Spleen (tissue), 11 donors: Measurements from ENCODE around the gene LRMDA. TPM values are rescaled to one million over a fixed set of nuclear protein-coding genes. Genes with fewer than 3 reads are reported as not detected.

Experiments
- DNase-seq: peaks from one replicate; pipeline ENCODE4 v3.0.0-alpha.2; 2020
- H3K27ac ChIP-seq, 8 donors: fragments of 200-600 bp; sonication (generic) in 7 of 8; 1 replicate in 4 of 8; 2 replicates in 4 of 8; pipeline versions ENCODE4 v1.5.0 to v1.8.0; 2016 to 2021; ENCODE audit warnings: inconsistent platforms in 4 of 8, mild to moderate bottlenecking in 4 of 8, moderate library complexity in 1 of 8
- H3K27me3 ChIP-seq, 7 donors: fragments of 200-600 bp; sonication (generic) in 6 of 7; replicated peaks in 1 of 7; 1 replicate in 4 of 7; 2 replicates in 3 of 7; pipeline versions ENCODE4 v1.5.0 to v1.8.0; 2016 to 2021; ENCODE audit warnings: inconsistent platforms in 3 of 7, mild to moderate bottlenecking in 1 of 7
- H3K36me3 ChIP-seq, 6 donors: fragments of 200-600 bp; sonication (generic) in 5 of 6; 1 replicate in 4 of 6; 2 replicates in 2 of 6; pipeline versions ENCODE4 v1.5.0 to v1.8.0; 2016 to 2021; ENCODE audit warnings: inconsistent platforms in 2 of 6
- H3K4me1 ChIP-seq, 6 donors: fragments of 200-600 bp; sonication (generic) in 5 of 6; 1 replicate in 3 of 6; 2 replicates in 3 of 6; pipeline versions ENCODE4 v1.5.0 to v1.8.0; 2016 to 2021; ENCODE audit warnings: inconsistent platforms in 3 of 6
- H3K4me3 ChIP-seq, 8 donors: fragments of 200-600 bp; sonication (generic) in 7 of 8; 1 replicate in 4 of 8; 2 replicates in 4 of 8; pipeline versions ENCODE4 v1.5.0 to v1.8.0; 2016 to 2021; ENCODE audit warnings: inconsistent platforms in 4 of 8, mild to moderate bottlenecking in 4 of 8, moderate library complexity in 2 of 8
- H3K9me3 ChIP-seq, 8 donors: fragments of 200-600 bp; sonication (generic) in 7 of 8; 1 replicate in 4 of 8; 2 replicates in 4 of 8; pipeline versions ENCODE4 v1.5.0 to v1.8.0; 2016 to 2021; ENCODE audit warnings: inconsistent platforms in 4 of 8
- POLR2A ChIP-seq, 3 donors: fragments of 450-650 bp; IDR thresholded peaks; one replicate each; pipeline ENCODE4 v1.5.1; 2017; ENCODE audit warnings: antibody characterized with exemption in 3 of 3, mild to moderate bottlenecking in 1 of 3
- POLR2AphosphoS5 ChIP-seq, 3 donors: sonication (generic); formaldehyde crosslinking; IDR thresholded peaks; one replicate each; pipeline ENCODE4 v1.5.1; 2017; ENCODE audit warnings: antibody characterized with exemption in 3 of 3
- WGBS, 5 donors: extraction: QIAGEN DNeasy Blood & Tissue Kit in 3 of 5; methylation state at CpG; one replicate each; pipeline versions ENCODE4 v1.1.5 to v1.1.7; 2013 to 2018; 5-methylcytosine and 5-hydroxymethylcytosine counted together
- intact Hi-C: fragments of 100-400 bp; cut with DNase I; formaldehyde crosslinking; loops from one replicate; pipeline ENCODE4 v1.15.0; 2023; ENCODE audit warnings: low total_unique reads
- polyA plus RNA-seq, 3 donors: library from polyadenylated mRNA; stranded (reverse); fragments of 200-250 nt; gene quantifications; one replicate each; pipeline ENCODE4 v1.2.1, GENCODE V29; 2013
- total RNA-seq, 7 donors: library from RNA; depleted of rRNA in 3 of 7; stranded (reverse); fragments of >200 nt in 3 of 7; fragmentation: NEBNext Ultra II Directional in 4 of 7; extraction: Animal tissue kit (Norgen Biotek cat#: 25700) in 4 of 7; gene quantifications; one replicate each; pipeline versions ENCODE4 v1.1.0 to v1.2.1, GENCODE V29; 2016 to 2021
- TF ChIP-seq, protein P1 (sequence below), 11 experiments: fragments of 200-600 bp in 7 of 11; fragments of 450-650 bp in 4 of 11; sonication (generic) in 4 of 11; IDR thresholded peaks in 8 of 11; conservative IDR thresholded peaks in 3 of 11; 1 replicate in 7 of 11; 2 replicates in 4 of 11; pipeline versions ENCODE4 v1.4.0 to v1.8.0; 2016 to 2021; ENCODE audit warnings: antibody characterized with exemption in 11 of 11, inconsistent platforms in 4 of 11, mild to moderate bottlenecking in 1 of 11
- donor health status: healthy with polysubstance abuse.
- donor health status: DM: no; HTN: no; CAD: no; lungs with moderate emphysema.
- donor health status: DM: no; HTN: no; CAD: no.
- donor health status: Bipolar disorder and iron deficiency.
- donor health status: healthy.
- donor health status: DM: no; HTN: no; CAD: no.
- donor health status: DM: yes; HTN: yes; CAD: no.

Gene LRMDA
- total and polyA plus RNA-seq, 10 donors: 7.3 to 46.6 (median 28.2) TPM

DNA sequence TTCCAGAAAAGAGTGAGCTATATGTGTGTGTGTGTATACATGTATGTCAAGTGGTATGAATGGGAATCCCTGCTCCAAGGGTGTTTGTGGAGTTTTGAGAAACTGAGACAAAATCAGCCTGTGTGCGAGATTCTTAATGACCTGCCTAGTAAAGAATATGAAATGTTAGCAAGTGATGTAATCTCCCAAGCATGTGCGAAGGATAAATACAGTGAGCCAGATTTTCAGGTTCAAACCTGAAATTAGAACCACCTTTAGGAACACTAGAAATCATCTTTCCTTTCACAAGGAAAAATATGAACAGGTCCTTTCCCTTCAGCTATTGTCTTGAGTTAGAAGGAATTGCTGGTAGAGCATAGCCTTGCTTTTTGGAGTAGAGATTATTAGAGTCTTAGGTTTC lies 457.6 kb downstream of the LRMDA start:
- Histone ChIP-seq H3K4me3 (no peak overlapping the region), H3K4me1 (no peaks in the 10 kb centered on the region), H3K27me3 (no peaks in the 10 kb centered on the region), H3K9me3 (no peaks in the 10 kb centered on the region), H3K36me3 (no peaks in the 10 kb centered on the region), H3K27ac (no peak overlapping the region)
- TF ChIP-seq POLR2AphosphoS5 (IDR thresholded peaks at IDR 0.05) (no peak), POLR2A (IDR thresholded peaks at IDR 0.05) (no peak)
- TF ChIP-seq, protein P1, sequence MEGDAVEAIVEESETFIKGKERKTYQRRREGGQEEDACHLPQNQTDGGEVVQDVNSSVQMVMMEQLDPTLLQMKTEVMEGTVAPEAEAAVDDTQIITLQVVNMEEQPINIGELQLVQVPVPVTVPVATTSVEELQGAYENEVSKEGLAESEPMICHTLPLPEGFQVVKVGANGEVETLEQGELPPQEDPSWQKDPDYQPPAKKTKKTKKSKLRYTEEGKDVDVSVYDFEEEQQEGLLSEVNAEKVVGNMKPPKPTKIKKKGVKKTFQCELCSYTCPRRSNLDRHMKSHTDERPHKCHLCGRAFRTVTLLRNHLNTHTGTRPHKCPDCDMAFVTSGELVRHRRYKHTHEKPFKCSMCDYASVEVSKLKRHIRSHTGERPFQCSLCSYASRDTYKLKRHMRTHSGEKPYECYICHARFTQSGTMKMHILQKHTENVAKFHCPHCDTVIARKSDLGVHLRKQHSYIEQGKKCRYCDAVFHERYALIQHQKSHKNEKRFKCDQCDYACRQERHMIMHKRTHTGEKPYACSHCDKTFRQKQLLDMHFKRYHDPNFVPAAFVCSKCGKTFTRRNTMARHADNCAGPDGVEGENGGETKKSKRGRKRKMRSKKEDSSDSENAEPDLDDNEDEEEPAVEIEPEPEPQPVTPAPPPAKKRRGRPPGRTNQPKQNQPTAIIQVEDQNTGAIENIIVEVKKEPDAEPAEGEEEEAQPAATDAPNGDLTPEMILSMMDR (IDR thresholded peaks at IDR 0.05 in 8 of 11, conservative IDR thresholded peaks at IDR 0.05 in 3 of 11): no peak
- WGBS, 5 donors: 94 to 98% (median 96%) methylated on average over 2 of the region's 2 CpGs
- DNase-seq: no peak
- intact Hi-C loops: no loop called here

DNA sequence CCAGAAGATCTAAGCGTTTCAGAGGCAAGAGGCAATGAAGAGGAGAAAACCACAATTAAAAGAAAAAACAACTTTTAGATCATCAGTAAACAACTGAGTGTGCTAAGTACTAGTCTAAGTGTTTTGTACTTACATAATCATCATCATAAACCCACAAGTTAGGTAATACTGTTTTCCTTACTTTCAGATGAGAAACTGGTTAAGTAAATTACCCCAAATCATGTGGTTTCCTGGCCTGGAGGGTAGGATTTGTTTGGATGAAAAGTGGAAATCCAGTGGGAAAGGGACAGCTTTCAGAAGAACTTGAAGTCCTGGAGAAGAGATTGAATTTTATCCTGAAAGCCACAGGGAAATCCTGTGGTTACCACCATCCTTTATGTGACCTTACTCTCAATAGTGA lies 463.3 kb downstream of the LRMDA start:
- H3K4me3 ChIP-seq: no peak overlapping the region
- no peaks in the 10 kb centered on the region for H3K27me3 ChIP-seq
- H3K9me3 ChIP-seq: no peaks in the 10 kb centered on the region
- no peak overlapping the region for H3K27ac ChIP-seq
- intact Hi-C loops: no loop called here
- H3K4me1 ChIP-seq: no peaks in the 10 kb centered on the region
- TF ChIP-seq POLR2A (IDR thresholded peaks at IDR 0.05): no peak
- TF ChIP-seq, protein P1 (IDR thresholded peaks at IDR 0.05 in 8 of 11, conservative IDR thresholded peaks at IDR 0.05 in 3 of 11): no peak
- no peak for TF ChIP-seq POLR2AphosphoS5 (IDR thresholded peaks at IDR 0.05)
- WGBS, 5 donors: 82 to 100% (median 86%) methylated on average over 1 of the region's 1 CpG
- no peak for DNase-seq
- no peaks in the 10 kb centered on the region for H3K36me3 ChIP-seq

DNA sequence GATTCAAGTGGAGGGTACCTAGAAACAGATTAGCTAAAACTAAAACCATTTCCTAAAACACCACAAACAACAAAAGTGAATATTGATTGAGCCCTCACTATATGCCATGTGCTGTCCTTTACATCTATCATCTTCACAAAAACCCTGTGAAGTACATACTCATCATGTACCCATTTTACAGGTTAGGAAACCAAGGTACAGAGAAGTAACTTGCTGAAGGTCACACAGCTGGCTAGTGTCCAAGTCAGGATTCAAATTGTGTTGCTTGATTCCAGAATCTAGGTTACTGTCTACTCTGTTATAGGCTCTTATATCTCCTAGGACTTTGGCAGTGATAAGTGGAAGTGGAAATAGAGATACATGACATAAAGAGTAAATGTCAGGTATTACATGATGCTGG lies 463.8 kb downstream of the LRMDA start:
- Histone ChIP-seq H3K27me3 (no peaks in the 10 kb centered on the region), H3K4me1 (no peaks in the 10 kb centered on the region), H3K9me3 (no peaks in the 10 kb centered on the region), H3K27ac (no peak overlapping the region), H3K4me3 (no peak overlapping the region), H3K36me3 (no peaks in the 10 kb centered on the region)
- no peak for DNase-seq
- TF ChIP-seq, protein P1 (IDR thresholded peaks at IDR 0.05 in 8 of 11, conservative IDR thresholded peaks at IDR 0.05 in 3 of 11): no peak
- no peak for TF ChIP-seq POLR2A (IDR thresholded peaks at IDR 0.05)
- no peak for TF ChIP-seq POLR2AphosphoS5 (IDR thresholded peaks at IDR 0.05)
- intact Hi-C loops: no loop called here

DNA sequence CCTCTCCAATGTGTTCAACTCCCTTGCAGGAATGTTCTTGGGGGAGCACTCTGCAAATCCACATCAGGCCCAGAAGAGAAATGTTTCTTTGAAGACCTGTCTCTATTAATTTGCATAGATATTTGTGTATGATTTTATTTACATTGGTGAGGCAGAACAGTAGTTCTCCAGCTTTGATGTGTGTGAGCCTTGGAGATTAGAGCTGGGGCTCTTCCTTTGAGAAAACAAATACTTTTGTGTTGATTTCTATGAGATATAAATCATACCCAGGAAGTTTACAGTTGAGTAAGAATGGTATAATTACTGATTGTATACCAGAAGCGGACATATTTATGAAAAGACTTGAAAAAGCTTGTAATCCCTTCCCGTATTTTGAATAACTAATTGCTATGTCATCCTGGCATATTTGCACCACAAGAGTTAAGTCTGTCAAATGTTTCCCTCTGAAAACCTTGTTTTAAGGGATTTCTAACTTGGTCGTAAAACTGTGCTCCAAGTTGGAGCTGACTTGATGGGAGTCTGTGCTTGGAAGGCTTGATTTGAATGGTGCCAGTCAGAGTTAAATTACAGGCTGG lies 468.5 kb downstream of the LRMDA start:
- Histone ChIP-seq H3K4me3 (no peak overlapping the region), H3K9me3 (no peaks in the 10 kb centered on the region), H3K36me3 (no peaks in the 10 kb centered on the region), H3K27ac (no peak overlapping the region), H3K4me1 (no peaks in the 10 kb centered on the region), H3K27me3 (peaks cover 0 to 7% (median 0%) of the 10 kb centered on the region in 7 donors)
- TF ChIP-seq, protein P1 (IDR thresholded peaks at IDR 0.05 in 8 of 11, conservative IDR thresholded peaks at IDR 0.05 in 3 of 11): no peak
- no peak for TF ChIP-seq POLR2A (IDR thresholded peaks at IDR 0.05)
- DNase-seq: no peak
- WGBS, 5 donors: 89 to 93% (median 92%) methylated on average over 3 of the region's 3 CpGs
- intact Hi-C loops: no loop called here
